ENCODE data around the gene RNH1. TPM values are rescaled to one million over a fixed set of nuclear protein-coding genes. Genes with fewer than 3 reads are reported as not detected.

The RNH1 gene
- total RNA-seq, 4 donors from 2014 or later: 220 to 303 (median 281) TPM

GRCh38 chr11:456533-456932 lies 50.5 kb downstream of the RNH1 start:
- peaks cover 0 to 63% (median 0%) of the 10 kb centered on the region in 3 donors for H3K36me3 ChIP-seq
- 69 to 74% methylated on average over 7 of the region's 7 CpGs for WGBS, 2 donors

GRCh38 chr11:455566-456147 lies 51.4 kb downstream of the RNH1 start:
- 81 to 82% methylated on average over 23 of the region's 23 CpGs for WGBS, 2 donors
- TF ChIP-seq EP300 (IDR thresholded peaks at IDR 0.05) (no peak), POLR2A (IDR thresholded peaks at IDR 0.05) (no peak), CTCF (IDR thresholded peaks at IDR 0.05) (no peak)
- H3K9me3 ChIP-seq: no peaks in the 10 kb centered on the region
- no peak overlapping the region for H3K4me3 ChIP-seq
- H3K4me1 ChIP-seq: peaks cover 0 to 30% (median 8%) of the 10 kb centered on the region in 4 donors
- no peak overlapping the region for H3K27ac ChIP-seq
- no peaks in the 10 kb centered on the region for H3K27me3 ChIP-seq
- no peak for DNase-seq (ENCODE audit: low spot score in 2 of 2)
- H3K36me3 ChIP-seq: peaks cover 0 to 54% (median 0%) of the 10 kb centered on the region in 3 donors

More at GRCh38 chr11:456533-456932, 50.5 kb downstream of the RNH1 start:
- Histone ChIP-seq H3K27me3 (no peaks in the 10 kb centered on the region), H3K4me1 (peaks cover 0 to 22% (median 2%) of the 10 kb centered on the region in 4 donors), H3K27ac (no peak overlapping the region), H3K4me3 (no peak overlapping the region), H3K9me3 (no peaks in the 10 kb centered on the region)
- TF ChIP-seq POLR2A (IDR thresholded peaks at IDR 0.05): no peak
- TF ChIP-seq CTCF (IDR thresholded peaks at IDR 0.05): no peak
- TF ChIP-seq EP300 (IDR thresholded peaks at IDR 0.05): no peak
- DNase-seq (ENCODE audit: low spot score in 2 of 2): no peak

GRCh38 chr11:454801-455565 lies 52.1 kb downstream of the RNH1 start:
- TF ChIP-seq POLR2A (IDR thresholded peaks at IDR 0.05) (no peak), CTCF (IDR thresholded peaks at IDR 0.05) (no peak), EP300 (IDR thresholded peaks at IDR 0.05) (no peak)
- Histone ChIP-seq H3K9me3 (no peaks in the 10 kb centered on the region), H3K36me3 (peaks cover 0 to 47% (median 0%) of the 10 kb centered on the region in 3 donors), H3K4me3 (no peak overlapping the region), H3K4me1 (peaks cover 0 to 30% (median 8%) of the 10 kb centered on the region in 4 donors), H3K27ac (no peak overlapping the region), H3K27me3 (no peaks in the 10 kb centered on the region)
- no peak for DNase-seq (ENCODE audit: low spot score in 2 of 2)
- 68 to 70% methylated on average over 12 to 14 of the region's 14 CpGs for WGBS, 2 donors

- DNase-seq (ENCODE audit: low spot score in 2 of 2): no peak
- H3K4me1 ChIP-seq: peaks cover 0 to 38% (median 15%) of the 10 kb centered on the region in 4 donors
- WGBS, 2 donors: 89 to 94% methylated on average over 9 of the region's 9 CpGs
- H3K27ac ChIP-seq: no peak overlapping the region
- H3K36me3 ChIP-seq: peaks cover 0 to 39% (median 0%) of the 10 kb centered on the region in 3 donors
- TF ChIP-seq CTCF (IDR thresholded peaks at IDR 0.05): no peak
- TF ChIP-seq POLR2A (IDR thresholded peaks at IDR 0.05): no peak
- TF ChIP-seq EP300 (IDR thresholded peaks at IDR 0.05): no peak
- no peaks in the 10 kb centered on the region for H3K27me3 ChIP-seq
- H3K9me3 ChIP-seq: no peaks in the 10 kb centered on the region
- H3K4me3 ChIP-seq: no peak overlapping the region
These were observed 53.0 kb downstream of the RNH1 start for GRCh38 chr11:454043-454442.

- DNase-seq (ENCODE audit: low spot score in 2 of 2): no peak
- peaks cover 0 to 43% (median 20%) of the 10 kb centered on the region in 4 donors for H3K4me1 ChIP-seq
- peaks cover 0 to 39% (median 0%) of the 10 kb centered on the region in 3 donors for H3K36me3 ChIP-seq
- no peak overlapping the region for H3K4me3 ChIP-seq
- no peaks in the 10 kb centered on the region for H3K9me3 ChIP-seq
- no peaks in the 10 kb centered on the region for H3K27me3 ChIP-seq
- WGBS, 2 donors: 90 to 92% methylated on average over 13 of the region's 13 CpGs
- TF ChIP-seq CTCF (IDR thresholded peaks at IDR 0.05): no peak
- no peak for TF ChIP-seq POLR2A (IDR thresholded peaks at IDR 0.05)
- TF ChIP-seq EP300 (IDR thresholded peaks at IDR 0.05): no peak
- H3K27ac ChIP-seq: no peak overlapping the region
These were observed 53.5 kb downstream of the RNH1 start for GRCh38 chr11:453564-453963.
